SH-SY5Y (cell line): ENCODE data around the gene GRM8.

Experiments
- GATA2 ChIP-seq: IDR thresholded peaks from 2 replicates; pipeline ENCODE4 v1.6.1; 2011; ENCODE audit warnings: mild to moderate bottlenecking, low read depth, low read length
- GATA3 ChIP-seq: IDR thresholded peaks from 2 replicates; pipeline ENCODE4 v1.6.1; 2011; ENCODE audit warnings: low read depth, mild to moderate bottlenecking, low read length, moderate library complexity

GRCh38 chr7:126686474-126686873 is 566.3 kb downstream of the GRM8 start:
- TF ChIP-seq GATA2: no peak
- TF ChIP-seq GATA3: no peak
